ENCODE results near the gene SLC39A10. TPM values are rescaled to one million over a fixed set of nuclear protein-coding genes. Genes with fewer than 3 reads are reported as not detected.
A peak's percentile ranks its signal among the peaks of the same experiment; 100 is the strongest.

Gene SLC39A10
- total and polyA plus RNA-seq, 2 experiments from 2014 or later = 48.0 to 82.6 TPM

DNA sequence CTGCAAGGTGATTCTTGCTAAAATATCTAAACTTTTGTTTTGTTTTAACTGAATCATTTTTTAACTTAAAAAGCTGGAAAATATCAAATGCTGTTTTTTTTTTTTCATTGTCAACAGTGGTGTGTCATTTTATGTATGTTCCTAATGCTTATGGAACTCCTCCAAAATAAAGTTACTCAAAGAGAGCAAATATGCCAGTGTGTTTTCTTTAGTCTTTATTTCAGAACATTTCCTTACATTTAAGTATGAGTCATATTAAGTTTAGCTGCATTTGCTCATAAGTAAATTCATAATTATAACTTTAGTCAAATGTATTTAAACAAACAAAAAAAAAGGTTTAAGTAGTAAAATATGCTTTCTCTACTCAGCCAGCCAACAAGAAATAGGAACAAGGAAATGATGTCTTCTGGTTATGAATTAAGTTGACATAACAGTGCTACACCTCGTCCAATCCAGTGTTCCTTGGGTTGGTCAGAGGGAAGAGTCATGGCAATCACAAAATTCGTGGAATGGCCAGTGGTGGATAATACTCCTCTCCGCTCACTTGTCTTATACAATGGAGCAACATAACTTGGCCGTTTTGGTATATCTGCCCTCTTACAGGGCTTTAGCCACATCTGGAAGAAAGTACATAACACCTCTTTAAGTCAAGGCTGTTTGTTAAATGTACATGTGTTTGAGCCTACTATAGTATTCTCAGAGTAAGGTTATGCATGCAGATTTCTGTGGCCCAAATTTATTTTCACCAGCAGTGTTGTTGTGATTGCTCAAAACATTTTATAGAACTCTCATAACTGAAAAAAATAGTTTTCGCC, 80.7 kb downstream of the SLC39A10 start:
- Histone ChIP-seq H3K9me3 (ENCODE audit: low read depth) (no peaks in the 10 kb centered on the region), H3K9ac (no peak overlapping the region), H3K79me2 (ENCODE audit: insufficient read depth) (no peaks in the 10 kb centered on the region), H3K4me1 (ENCODE audit: insufficient read depth) (peaks cover 22% of the 10 kb centered on the region), H2AFZ (no peak overlapping the region), H3K27ac (no peak overlapping the region), H3K9me2 (ENCODE audit: insufficient read depth) (no peaks in the 10 kb centered on the region), H3K4me3 (no peak overlapping the region), H3K27me3 (replicated peaks; ENCODE audit: insufficient read depth) (no peaks in the 10 kb centered on the region), H4K20me1 (ENCODE audit: insufficient read depth) (no peaks in the 10 kb centered on the region), H3K4me2 (ENCODE audit: unreplicated experiment) (no peak overlapping the region), H3K36me3 (ENCODE audit: low read depth) (peaks cover 20% of the 10 kb centered on the region), H3F3A (ENCODE audit: insufficient read depth) (peaks cover 20% of the 10 kb centered on the region; the same call in 1 of the 2 replicates)
- in situ Hi-C loops (cut with MboI) = no loop called here
- no peak for TF ChIP-seq EZH2 (IDR thresholded peaks at IDR 0.05; ENCODE audit: insufficient read depth, poor library complexity, severe bottlenecking)
- TF ChIP-seq EZH2phosphoT487 (IDR thresholded peaks at IDR 0.05; ENCODE audit: insufficient read depth, low read depth) = no peak
- 85% methylated on average over 5 of the region's 5 CpGs for WGBS, 2 experiments (ENCODE audit: low coverage in 1 of 2, low lambda C conversion rate in 2 of 2, missing lambda C conversion rate in 2 of 2)
- peak; percentile 43 for DNase-seq

DNA sequence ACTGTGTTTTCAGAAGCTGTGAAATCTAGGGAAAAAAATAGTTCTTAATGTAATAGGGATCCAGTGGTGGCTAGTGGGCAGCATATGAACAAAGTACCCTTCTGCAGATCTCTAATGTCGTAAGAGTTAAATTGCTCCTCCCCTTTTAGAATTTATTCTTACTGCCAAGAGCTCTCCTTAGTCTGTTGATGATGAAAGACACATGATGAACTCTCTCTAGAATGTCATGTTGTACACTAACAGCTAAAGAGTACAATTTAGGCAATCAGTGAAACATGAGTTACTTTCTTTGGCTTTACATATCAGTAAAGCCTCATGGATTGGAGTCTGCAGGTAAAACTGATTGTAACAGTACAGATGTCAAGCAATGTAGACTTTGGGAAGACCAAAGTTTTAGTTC, 84.2 kb downstream of the SLC39A10 start:
- no peak overlapping the region for H3K27ac ChIP-seq
- in situ Hi-C loops (cut with MboI) = no loop called here
- H3K4me1 ChIP-seq (ENCODE audit: insufficient read depth) = peaks cover 12% of the 10 kb centered on the region
- H3K4me3 ChIP-seq = no peak overlapping the region
- TF ChIP-seq EZH2 (IDR thresholded peaks at IDR 0.05; ENCODE audit: insufficient read depth, poor library complexity, severe bottlenecking) = no peak
- TF ChIP-seq EZH2phosphoT487 (IDR thresholded peaks at IDR 0.05; ENCODE audit: insufficient read depth, low read depth) = no peak
- no peaks in the 10 kb centered on the region for H3K79me2 ChIP-seq (ENCODE audit: insufficient read depth)
- H3K36me3 ChIP-seq (ENCODE audit: low read depth) = peaks cover 14% of the 10 kb centered on the region; the same call in 1 of the 2 replicates
- 67 to 75% methylated on average over 1 of the region's 1 CpG for whole genome bisulfite sequencing, 2 experiments (ENCODE audit: low coverage in 1 of 2, low lambda C conversion rate in 2 of 2, missing lambda C conversion rate in 2 of 2)
- no peaks in the 10 kb centered on the region for H4K20me1 ChIP-seq (ENCODE audit: insufficient read depth)
- H3F3A ChIP-seq (ENCODE audit: insufficient read depth) = peaks cover 16% of the 10 kb centered on the region; the same call in 1 of the 2 replicates
- no peak overlapping the region for H3K4me2 ChIP-seq (ENCODE audit: unreplicated experiment)
- no peaks in the 10 kb centered on the region for H3K9me3 ChIP-seq (ENCODE audit: low read depth)
- H3K27me3 ChIP-seq (replicated peaks; ENCODE audit: insufficient read depth) = no peaks in the 10 kb centered on the region
- no peak overlapping the region for H3K9ac ChIP-seq
- no peak for DNase-seq
- H2AFZ ChIP-seq = no peak overlapping the region
- H3K9me2 ChIP-seq (ENCODE audit: insufficient read depth) = no peaks in the 10 kb centered on the region

DNA sequence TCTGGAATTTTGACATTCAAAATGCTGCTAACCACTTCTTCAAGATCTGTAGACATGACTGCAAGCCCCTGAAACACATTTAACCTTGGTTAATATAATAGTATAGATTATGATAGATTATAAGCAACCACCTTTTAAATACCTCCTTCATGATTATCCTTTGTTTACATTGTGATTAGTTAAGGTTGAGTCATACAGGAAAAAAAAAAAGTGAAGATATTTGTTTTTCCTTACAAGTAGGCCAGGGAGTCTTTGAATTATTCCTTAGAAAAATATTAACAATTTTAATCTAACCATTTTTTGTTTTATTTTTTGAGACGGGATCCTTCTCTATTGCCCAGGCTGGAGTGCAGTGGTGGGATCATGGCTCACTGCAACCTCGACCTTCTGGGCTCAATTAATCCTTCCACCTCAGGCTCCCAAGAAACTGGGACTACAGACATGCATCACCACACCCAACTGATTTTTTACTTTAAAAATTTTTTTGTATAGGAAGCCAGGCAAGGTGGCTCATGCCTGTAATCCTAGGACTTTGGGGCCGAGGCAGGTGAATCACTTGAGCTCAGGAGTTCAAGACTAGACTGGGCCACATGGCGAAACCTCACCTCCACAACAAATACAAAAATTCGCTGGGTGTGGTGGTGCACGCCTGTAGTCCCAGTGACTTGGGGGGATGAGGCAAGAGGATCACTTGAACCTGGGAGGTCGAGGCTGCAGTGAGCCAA, 99.4 kb downstream of the SLC39A10 start:
- Histone ChIP-seq H3K9ac (no peak overlapping the region), H3F3A (ENCODE audit: insufficient read depth) (peaks cover 21% of the 10 kb centered on the region; the same call in 1 of the 2 replicates), H3K9me2 (ENCODE audit: insufficient read depth) (no peaks in the 10 kb centered on the region), H3K27ac (no peak overlapping the region), H4K20me1 (ENCODE audit: insufficient read depth) (no peaks in the 10 kb centered on the region), H3K79me2 (ENCODE audit: insufficient read depth) (no peaks in the 10 kb centered on the region), H3K4me3 (no peak overlapping the region), H3K9me3 (ENCODE audit: low read depth) (no peaks in the 10 kb centered on the region), H3K4me2 (ENCODE audit: unreplicated experiment) (no peak overlapping the region), H3K27me3 (replicated peaks; ENCODE audit: insufficient read depth) (no peaks in the 10 kb centered on the region), H3K36me3 (ENCODE audit: low read depth) (no peaks in the 10 kb centered on the region), H3K4me1 (ENCODE audit: insufficient read depth) (peaks cover 8% of the 10 kb centered on the region), H2AFZ (no peak overlapping the region)
- peak; percentile 28 for DNase-seq
- WGBS, 2 experiments (ENCODE audit: low coverage in 1 of 2, low lambda C conversion rate in 2 of 2, missing lambda C conversion rate in 2 of 2) = 88 to 91% methylated on average over 7 of the region's 7 CpGs
- TF ChIP-seq EZH2phosphoT487 (IDR thresholded peaks at IDR 0.05; ENCODE audit: insufficient read depth, low read depth) (no peak), EZH2 (IDR thresholded peaks at IDR 0.05; ENCODE audit: insufficient read depth, poor library complexity, severe bottlenecking) (no peak)
- in situ Hi-C loops (cut with MboI) = no loop called here

DNA sequence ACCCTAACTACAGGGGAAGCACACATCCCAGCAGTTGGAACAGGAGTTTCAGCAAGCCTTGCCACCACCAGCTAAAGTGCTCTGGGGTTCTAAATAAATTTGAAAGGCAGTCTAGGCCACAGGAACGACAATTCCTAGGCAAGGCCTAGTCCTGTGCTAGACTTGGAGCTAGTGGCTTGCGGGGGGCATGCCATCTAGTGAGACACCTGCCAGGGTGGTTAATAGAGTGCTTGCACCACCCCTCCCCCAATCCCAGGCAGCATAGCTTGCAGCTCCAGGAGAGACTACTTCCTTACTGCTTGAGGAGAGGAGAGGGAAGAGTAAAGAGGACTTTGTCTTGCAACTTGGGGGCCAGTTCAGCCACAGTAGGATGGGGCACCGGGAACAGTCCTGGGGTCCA, 101.8 kb downstream of the SLC39A10 start:
- no peak overlapping the region for H3K27ac ChIP-seq
- H3K4me3 ChIP-seq = no peak overlapping the region
- WGBS, 2 experiments (ENCODE audit: low coverage in 1 of 2, low lambda C conversion rate in 2 of 2, missing lambda C conversion rate in 2 of 2) = 87 to 97% methylated on average over 3 of the region's 3 CpGs
- H2AFZ ChIP-seq = no peak overlapping the region
- no peak overlapping the region for H3K9ac ChIP-seq
- no peaks in the 10 kb centered on the region for H3K79me2 ChIP-seq (ENCODE audit: insufficient read depth)
- H3K36me3 ChIP-seq (ENCODE audit: low read depth) = no peaks in the 10 kb centered on the region
- no peaks in the 10 kb centered on the region for H3K9me2 ChIP-seq (ENCODE audit: insufficient read depth)
- H3K4me1 ChIP-seq (ENCODE audit: insufficient read depth) = peaks cover 8% of the 10 kb centered on the region
- in situ Hi-C loops (cut with MboI) = no loop called here
- TF ChIP-seq EZH2 (IDR thresholded peaks at IDR 0.05; ENCODE audit: insufficient read depth, poor library complexity, severe bottlenecking) (no peak), EZH2phosphoT487 (IDR thresholded peaks at IDR 0.05; ENCODE audit: insufficient read depth, low read depth) (no peak)
- no peaks in the 10 kb centered on the region for H3K27me3 ChIP-seq (replicated peaks; ENCODE audit: insufficient read depth)
- DNase-seq = no peak
- H3K9me3 ChIP-seq (ENCODE audit: low read depth) = no peaks in the 10 kb centered on the region
- H3F3A ChIP-seq (ENCODE audit: insufficient read depth) = peaks cover 16% of the 10 kb centered on the region; the same call in 1 of the 2 replicates
- no peak overlapping the region for H3K4me2 ChIP-seq (ENCODE audit: unreplicated experiment)
- no peaks in the 10 kb centered on the region for H4K20me1 ChIP-seq (ENCODE audit: insufficient read depth)

Measured in GM23248 (cell line).